Measurements from ENCODE around the gene IL25. TPM values are rescaled to one million over a fixed set of nuclear protein-coding genes. Genes with fewer than 3 reads are reported as not detected.
"Not testable (repeated sequence)": the region's sequence is repeated elsewhere in the genome, so short reads cannot be mapped to it uniquely, and the experiment has no call there.

Gene IL25
- polyA plus RNA-seq, 3 donors, result not detected

- Histone ChIP-seq H2AFZ (ENCODE audit: insufficient read depth, low read depth, low read length, poor library complexity, severe bottlenecking) (no peak overlapping the region), H3K9me3 (replicated peaks in 1 of 2; ENCODE audit: control insufficient read depth in 1 of 2, insufficient read depth in 1 of 2, low read length in 2 of 2) (no peaks in the 10 kb centered on the region), H3K79me2 (ENCODE audit: insufficient read depth, low read length) (no peaks in the 10 kb centered on the region), H3K27me3 (ENCODE audit: control insufficient read depth in 2 of 2, insufficient read depth in 2 of 2, low read length in 2 of 2) (no peaks in the 10 kb centered on the region), H3K4me1 (ENCODE audit: control insufficient read depth in 1 of 2, insufficient read depth in 2 of 2, low read length in 2 of 2) (no peaks in the 10 kb centered on the region), H4K20me1 (ENCODE audit: insufficient read depth, low read length) (no peaks in the 10 kb centered on the region), H3K36me3 (replicated peaks in 1 of 2; ENCODE audit: control insufficient read depth in 1 of 2, insufficient read depth in 2 of 2, low read length in 2 of 2) (no peaks in the 10 kb centered on the region), H3K27ac (ENCODE audit: low read depth in 1 of 2, low read length in 2 of 2) (no peak overlapping the region), H3K9ac (ENCODE audit: insufficient read depth, low read length, poor library complexity, severe bottlenecking) (no peak overlapping the region), H3K4me3 (replicated peaks in 1 of 3; ENCODE audit: low read depth in 2 of 3, low read length in 3 of 3) (no peak overlapping the region), H3K4me2 (replicated peaks; ENCODE audit: extremely low read depth, low read length, poor library complexity, severe bottlenecking) (no peak overlapping the region)
- peaks cover 2 to 12% (median 6%) of the 10 kb centered on the region in 3 donors for H3K27me3 Mint-ChIP-seq (ENCODE audit: low read depth in 3 of 3)
- no peaks in the 10 kb centered on the region for H3K9me3 Mint-ChIP-seq
- intact Hi-C loops (cut with micrococcal nuclease), result no loop called here
- TF ChIP-seq, protein P1, sequence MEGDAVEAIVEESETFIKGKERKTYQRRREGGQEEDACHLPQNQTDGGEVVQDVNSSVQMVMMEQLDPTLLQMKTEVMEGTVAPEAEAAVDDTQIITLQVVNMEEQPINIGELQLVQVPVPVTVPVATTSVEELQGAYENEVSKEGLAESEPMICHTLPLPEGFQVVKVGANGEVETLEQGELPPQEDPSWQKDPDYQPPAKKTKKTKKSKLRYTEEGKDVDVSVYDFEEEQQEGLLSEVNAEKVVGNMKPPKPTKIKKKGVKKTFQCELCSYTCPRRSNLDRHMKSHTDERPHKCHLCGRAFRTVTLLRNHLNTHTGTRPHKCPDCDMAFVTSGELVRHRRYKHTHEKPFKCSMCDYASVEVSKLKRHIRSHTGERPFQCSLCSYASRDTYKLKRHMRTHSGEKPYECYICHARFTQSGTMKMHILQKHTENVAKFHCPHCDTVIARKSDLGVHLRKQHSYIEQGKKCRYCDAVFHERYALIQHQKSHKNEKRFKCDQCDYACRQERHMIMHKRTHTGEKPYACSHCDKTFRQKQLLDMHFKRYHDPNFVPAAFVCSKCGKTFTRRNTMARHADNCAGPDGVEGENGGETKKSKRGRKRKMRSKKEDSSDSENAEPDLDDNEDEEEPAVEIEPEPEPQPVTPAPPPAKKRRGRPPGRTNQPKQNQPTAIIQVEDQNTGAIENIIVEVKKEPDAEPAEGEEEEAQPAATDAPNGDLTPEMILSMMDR (IDR thresholded peaks at IDR 0.05), result no peak
- no peaks in the 10 kb centered on the region for H3K36me3 Mint-ChIP-seq
- no peak for DNase-seq
- H3K27ac Mint-ChIP-seq, result no peak overlapping the region
- peak overlapping the region in 1 of 2 donors; percentile 6 for H3K4me3 Mint-ChIP-seq
- WGBS (ENCODE audit: insufficient coverage), result 98% methylated on average over 9 of the region's 10 CpGs
- no peaks in the 10 kb centered on the region for H3K4me1 Mint-ChIP-seq
Measured at GRCh38 chr14:23425169-23425568, 52.6 kb downstream of the IL25 start.

DNA sequence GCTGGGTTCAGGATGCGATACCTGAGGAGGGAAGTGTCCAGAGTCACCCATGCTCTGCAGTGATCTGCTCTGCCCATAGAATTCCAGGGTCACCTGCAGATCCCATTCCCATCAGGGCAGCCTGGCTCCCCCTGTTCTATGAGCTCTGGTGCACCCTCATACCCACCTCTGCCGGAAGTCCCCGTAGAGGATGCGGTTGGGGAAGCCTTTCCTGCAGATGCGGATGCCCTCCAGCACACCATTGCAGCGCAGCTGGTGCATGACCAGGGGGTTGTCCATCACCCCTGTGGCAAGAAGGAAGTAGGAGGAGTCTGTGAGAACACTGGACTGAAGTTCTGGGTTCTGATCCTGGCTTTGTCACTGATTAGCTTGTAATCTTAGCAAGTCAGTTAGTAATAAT, 53.2 kb downstream of the IL25 start:
- H3K79me2 ChIP-seq (ENCODE audit: insufficient read depth, low read length); H3K4me2 ChIP-seq (replicated peaks; ENCODE audit: extremely low read depth, low read length, poor library complexity, severe bottlenecking); DNase-seq; H3K36me3 ChIP-seq (replicated peaks in 1 of 2; ENCODE audit: control insufficient read depth in 1 of 2, insufficient read depth in 2 of 2, low read length in 2 of 2); H3K27me3 ChIP-seq (ENCODE audit: control insufficient read depth in 2 of 2, insufficient read depth in 2 of 2, low read length in 2 of 2); H3K4me1 Mint-ChIP-seq; intact Hi-C loops (cut with micrococcal nuclease); H3K27ac Mint-ChIP-seq; H3K36me3 Mint-ChIP-seq; H3K9me3 ChIP-seq (replicated peaks in 1 of 2; ENCODE audit: control insufficient read depth in 1 of 2, insufficient read depth in 1 of 2, low read length in 2 of 2); H3K4me3 Mint-ChIP-seq; H2AFZ ChIP-seq (ENCODE audit: insufficient read depth, low read depth, low read length, poor library complexity, severe bottlenecking); H3K9ac ChIP-seq (ENCODE audit: insufficient read depth, low read length, poor library complexity, severe bottlenecking); H3K27ac ChIP-seq (ENCODE audit: low read depth in 1 of 2, low read length in 2 of 2); H4K20me1 ChIP-seq (ENCODE audit: insufficient read depth, low read length); H3K4me1 ChIP-seq (ENCODE audit: control insufficient read depth in 1 of 2, insufficient read depth in 2 of 2, low read length in 2 of 2); H3K4me3 ChIP-seq (replicated peaks in 1 of 3; ENCODE audit: low read depth in 2 of 3, low read length in 3 of 3); H3K9me3 Mint-ChIP-seq: not testable (repeated sequence)
- WGBS (ENCODE audit: insufficient coverage), result 85% methylated on average over 6 of the region's 6 CpGs
- H3K27me3 Mint-ChIP-seq (ENCODE audit: low read depth in 3 of 3), result peaks cover 3 to 13% (median 6%) of the 10 kb centered on the region in 3 donors

Small RNA genes lying within 50 kb of the gene (small RNA-seq; reads per million reads assigned to genes)
- gene MIR208A (ENCODE audit: insufficient read length, low read depth), result not detected
- not detected for gene MIR208B (ENCODE audit: insufficient read length, low read depth)

Other genes starting within 250 kb of the IL25 start
- under 1 TPM; 0.05 to 0.53 (median 0.25) TPM for gene SLC7A8, start 189.1 kb upstream of the IL25 start, polyA plus RNA-seq
- gene RNF212B, start 134.9 kb upstream of the IL25 start, polyA plus RNA-seq, result not detected
- gene HOMEZ, start 86.7 kb upstream of the IL25 start, polyA plus RNA-seq, result 1 to 10 TPM; 3.5 to 5.4 (median 4.1) TPM
- 10 to 100 TPM in 1 of 3 donors, under 1 TPM in 2; 0.81 to 16.7 (median 0.88) TPM for gene PPP1R3E, start 70.0 kb upstream of the IL25 start, polyA plus RNA-seq
- 10 to 100 TPM in 1 of 3 donors, 1 to 10 TPM in 1, under 1 TPM in 1; 0.90 to 23.7 (median 1.4) TPM for gene BCL2L2, start 66.0 kb upstream of the IL25 start, polyA plus RNA-seq
- 100 to 1,000 TPM in 1 of 3 donors, 10 to 100 TPM in 2; 54.4 to 356 (median 64.6) TPM for gene PABPN1, start 51.4 kb upstream of the IL25 start, polyA plus RNA-seq
- not detected for gene SLC22A17, start 19.9 kb upstream of the IL25 start, polyA plus RNA-seq
- gene EFS, start 7.6 kb upstream of the IL25 start, polyA plus RNA-seq, result not detected
- gene CMTM5, start 4.2 kb downstream of the IL25 start, polyA plus RNA-seq, result 1 to 10 TPM in 1 of 3 donors, under 1 TPM in 1, not detected in 1; 0.93 to 1.1 TPM
- gene MYH6, start 35.5 kb downstream of the IL25 start, polyA plus RNA-seq, result not detected
- not detected for gene MYH7, start 62.9 kb downstream of the IL25 start, polyA plus RNA-seq
- 10 to 100 TPM; 22.7 to 44.5 (median 26.8) TPM for gene NGDN, start 96.9 kb downstream of the IL25 start, polyA plus RNA-seq
- gene ZFHX2, start 179.0 kb downstream of the IL25 start, polyA plus RNA-seq, result under 1 TPM in 2 of 3 donors, not detected in 1; 0.01 to 0.07 TPM
- gene THTPA, start 183.5 kb downstream of the IL25 start, polyA plus RNA-seq, result 10 to 100 TPM; 15.3 to 18.2 (median 17.0) TPM
- gene AP1G2, start 195.0 kb downstream of the IL25 start, polyA plus RNA-seq, result 100 to 1,000 TPM in 1 of 3 donors, 10 to 100 TPM in 2; 32.2 to 437 (median 37.0) TPM
- 1 to 10 TPM; 2.2 to 4.1 (median 3.7) TPM for gene JPH4, start 206.0 kb downstream of the IL25 start, polyA plus RNA-seq